Measurements from ENCODE around the gene PABPC1L.

- TF ChIP-seq CTCF (conservative IDR thresholded peaks at IDR 0.05) (no peak), ZFX (IDR thresholded peaks at IDR 0.05) (no peak)
These were observed 52.0 kb downstream of the PABPC1L start for GRCh38 chr20:44961870-44962267.

All from C4-2B (cell line).